H1 (cell line): ENCODE measurements around the gene TMEM129. TPM values are rescaled to one million over a fixed set of nuclear protein-coding genes. Genes with fewer than 3 reads are reported as not detected.
A peak's percentile ranks its signal among the peaks of the same experiment; 100 is the strongest.

Source experiments
- ATF3 ChIP-seq: IDR thresholded peaks from 2 replicates; pipeline ENCODE4 v1.6.1; 2011; ENCODE audit warnings: low read depth, mild to moderate bottlenecking, low read length; ENCODE audit not compliant: insufficient read depth
- CBX8 ChIP-seq: fragments of 300-800, 300-1000 bp; sonication (generic); IDR thresholded peaks from 2 replicates; pipeline ENCODE4 v1.7.1; 2016; ENCODE audit warnings: low read depth, low read length, borderline replicate concordance
- CHD1 ChIP-seq: IDR thresholded peaks from 2 replicates; pipeline ENCODE4 v1.6.1; 2012; ENCODE audit warnings: low read depth, low read length, improper control_type of control experiment
- CHD2 ChIP-seq: IDR thresholded peaks from 2 replicates; pipeline ENCODE4 v1.6.1; 2012; ENCODE audit warnings: low read length, improper control_type of control experiment
- CREB1 ChIP-seq: IDR thresholded peaks from 2 replicates; pipeline ENCODE4 v1.6.1; 2012; ENCODE audit warnings: inconsistent platforms
- EP300 ChIP-seq, 2 experiments: IDR thresholded peaks; 1 replicate in 1 of 2; 2 replicates in 1 of 2; pipeline ENCODE4 v1.6.1; 2011 to 2012; ENCODE audit warnings: low read depth in 2 of 2, low read length in 2 of 2, mild to moderate bottlenecking in 2 of 2, borderline replicate concordance in 1 of 2, inconsistent platforms in 1 of 2, moderate library complexity in 1 of 2
- GABPA ChIP-seq: IDR thresholded peaks from 2 replicates; pipeline ENCODE4 v1.6.1; 2011; ENCODE audit warnings: mild to moderate bottlenecking, low read length, moderate library complexity, borderline replicate concordance; ENCODE audit not compliant: insufficient read depth
- KDM4A ChIP-seq: IDR thresholded peaks from one replicate; pipeline ENCODE4 v1.7.1; 2012; ENCODE audit warnings: low read depth, mild to moderate bottlenecking, moderate library complexity, low read length, inconsistent platforms; ENCODE audit not compliant: severe bottlenecking
- KDM5A ChIP-seq: fragments of 200-600 bp; IDR thresholded peaks from 2 replicates; pipeline ENCODE4 v1.7.1; 2012; ENCODE audit warnings: mild to moderate bottlenecking, low read length, inconsistent platforms, mixed read lengths
- MAFK ChIP-seq: IDR thresholded peaks from 2 replicates; pipeline ENCODE4 v1.6.1; 2012; ENCODE audit warnings: low read depth, mild to moderate bottlenecking, improper control_type of control experiment, low read length
- MAX ChIP-seq: IDR thresholded peaks from 2 replicates; pipeline ENCODE4 v1.6.1; 2012; ENCODE audit warnings: inconsistent platforms
- NRF1 ChIP-seq: IDR thresholded peaks from 2 replicates; pipeline ENCODE4 v1.6.1; 2011; ENCODE audit warnings: mild to moderate bottlenecking, low read depth, low read length, improper control_type of control experiment
- PHF8 ChIP-seq: fragments of 200-600 bp; sonication (generic); conservative IDR thresholded peaks from 2 replicates; pipeline ENCODE4 v1.7.1; 2012; ENCODE audit warnings: low read depth, mild to moderate bottlenecking, inconsistent platforms, low read length, moderate library complexity
- POLR2A ChIP-seq, 2 experiments: IDR thresholded peaks; 1 replicate in 1 of 2; 2 replicates in 1 of 2; pipeline ENCODE4 v1.6.1; 2011; ENCODE audit warnings: low read depth in 2 of 2, low read length in 2 of 2, mild to moderate bottlenecking in 2 of 2; ENCODE audit errors: control extremely low read depth in 1 of 2
- RBBP5 ChIP-seq: IDR thresholded peaks from 2 replicates; pipeline ENCODE4 v1.7.1; 2012; ENCODE audit warnings: low read depth, mild to moderate bottlenecking, inconsistent platforms, low read length, moderate library complexity, borderline replicate concordance
- RXRA ChIP-seq: IDR thresholded peaks from 2 replicates; pipeline ENCODE4 v1.6.1; 2011; ENCODE audit warnings: low read depth, mild to moderate bottlenecking, low read length, moderate library complexity; ENCODE audit not compliant: insufficient read depth
- SIN3A ChIP-seq, 2 experiments: IDR thresholded peaks in 1 of 2; conservative IDR thresholded peaks in 1 of 2; 2 replicates each; pipeline ENCODE4 v1.6.1; 2011 to 2012; ENCODE audit warnings: low read length in 2 of 2, improper control_type of control experiment in 1 of 2, low read depth in 1 of 2, mild to moderate bottlenecking in 1 of 2
- SP1 ChIP-seq: IDR thresholded peaks from 2 replicates; pipeline ENCODE4 v1.6.1; 2011; ENCODE audit warnings: low read depth, low read length
- SRF ChIP-seq: IDR thresholded peaks from 2 replicates; pipeline ENCODE4 v1.6.1; 2011; ENCODE audit warnings: mild to moderate bottlenecking, low read depth, low read length, moderate library complexity
- SUZ12 ChIP-seq: fragments of 200-600 bp; sonication (generic); IDR thresholded peaks from 2 replicates; pipeline ENCODE4 v1.6.1; 2012; ENCODE audit warnings: mild to moderate bottlenecking, inconsistent platforms, low read length, moderate library complexity, mixed read lengths
- TAF1 ChIP-seq: IDR thresholded peaks from 2 replicates; pipeline ENCODE4 v1.6.1; 2011; ENCODE audit warnings: mild to moderate bottlenecking, low read depth, low read length
- TAF7 ChIP-seq: optimal IDR thresholded peaks from 2 replicates; pipeline ENCODE3; 2011; ENCODE audit warnings: low read depth, mild to moderate bottlenecking, inconsistent platforms, low read length, moderate library complexity, borderline replicate concordance
- TBP ChIP-seq: IDR thresholded peaks from 2 replicates; pipeline ENCODE4 v1.6.1; 2011; ENCODE audit warnings: low read depth, low read length, improper control_type of control experiment
- YY1 ChIP-seq: IDR thresholded peaks from 2 replicates; pipeline ENCODE4 v1.6.1; 2011; ENCODE audit warnings: low read depth, mild to moderate bottlenecking, low read length
- ZNF274 ChIP-seq: IDR thresholded peaks from 2 replicates; pipeline ENCODE4 v1.7.0; 2012; ENCODE audit warnings: low read length, borderline replicate concordance; ENCODE audit errors: extremely low read depth
- polyA plus RNA-seq, 7 experiments: library from polyadenylated mRNA; depleted of rRNA in 3 of 7; stranded (reverse) in 5 of 7; unstranded in 2 of 7; fragments of >200 nt in 5 of 7; fragments of 200-250 nt in 2 of 7; gene quantifications; 1 replicate in 5 of 7; 2 replicates in 1 of 7; 4 replicates in 1 of 7; pipeline versions ENCODE4 v1.2.1 to v1.2.3, GENCODE V29; 2011 to 2013; ENCODE audit warnings: missing spikeins in 2 of 7, mixed read lengths in 2 of 7
- total RNA-seq: library from RNA; stranded (reverse); fragmentation: NEBNext Ultra II Directional; extraction: Animal tissue kit (Norgen Biotek cat#: 25700); gene quantifications from 2 replicates; pipeline ENCODE4 v1.2.1, GENCODE V29; 2021

TMEM129 gene
- total and polyA plus RNA-seq, 2 of the 8 experiments (the other 6 are each of a cell fraction or from before 2014, with no cell fraction given): 31.5 to 58.7 TPM

GRCh38 chr4:1711571-1712215 lies 9.4 kb downstream of the TMEM129 start (continued):
- TF ChIP-seq CHD1 (no peak), NRF1 (no peak), POLR2A (IDR thresholded peaks at IDR 0.05; ENCODE audit: control extremely low read depth in 1 of 2, low read depth in 2 of 2, low read length in 2 of 2) (no peak), ATF3 (no peak), GABPA (no peak), KDM5A (no peak), SIN3A (conservative IDR thresholded peaks at IDR 0.05 in 1 of 2, IDR thresholded peaks at IDR 0.05 in 1 of 2; ENCODE audit: low read depth in 1 of 2, low read length in 2 of 2) (no peak), CBX8 (no peak), RBBP5 (peak; percentile 64; the same call in 1 of the 2 replicates), PHF8 (no peak), MAX (no peak), CREB1 (peak; percentile 51; the same call in 1 of the 2 replicates), CHD2 (no peak), TAF7 (no peak), TAF1 (no peak), SRF (no peak), SP1 (no peak), RXRA (no peak), MAFK (no peak), YY1 (no peak), ZNF274 (no peak), TBP (0 out of 2 replicates have a peak, but pooled peaks have one; percentile 25), EP300 (IDR thresholded peaks at IDR 0.05; ENCODE audit: borderline replicate concordance in 1 of 2, low read depth in 2 of 2, low read length in 2 of 2) (no peak), SUZ12 (peak; percentile 9; the same call in 1 of the 2 replicates), KDM4A (peak; percentile 24)
